ENCODE results near the gene CRTAP.
"Not testable (repeated sequence)": the region's sequence is repeated elsewhere in the genome, so short reads cannot be mapped to it uniquely, and the experiment has no call there.

The CRTAP gene

GRCh38 chr3:33075995-33076394, 37.8 kb upstream of the CRTAP start:
- H3K4me3 ChIP-seq (replicated peaks; ENCODE audit: low read depth, low read length), result no peak overlapping the region
- DNase-seq (ENCODE audit: low read depth), result peak; percentile 34
- no peak for TF ChIP-seq CTCF (IDR thresholded peaks at IDR 0.05; ENCODE audit: low read length, missing control alignments)

- no peak overlapping the region for H3K4me3 ChIP-seq (replicated peaks; ENCODE audit: low read depth, low read length)
- no peak for DNase-seq (ENCODE audit: low read depth)
- TF ChIP-seq CTCF (IDR thresholded peaks at IDR 0.05; ENCODE audit: low read length, missing control alignments), result no peak
Measured at GRCh38 chr3:33076952-33077351, 36.9 kb upstream of the CRTAP start.

- no peak overlapping the region for H3K4me3 ChIP-seq (replicated peaks; ENCODE audit: low read depth, low read length)
- no peak for DNase-seq (ENCODE audit: low read depth)
- TF ChIP-seq CTCF (IDR thresholded peaks at IDR 0.05; ENCODE audit: low read length, missing control alignments), result no peak
Measured at GRCh38 chr3:33077976-33078375, 35.8 kb upstream of the CRTAP start.

GRCh38 chr3:33079813-33080212, 34.0 kb upstream of the CRTAP start:
- DNase-seq (ENCODE audit: low read depth); H3K4me3 ChIP-seq (replicated peaks; ENCODE audit: low read depth, low read length): not testable (repeated sequence)

- DNase-seq (ENCODE audit: low read depth), result no peak
- no peak for TF ChIP-seq CTCF (IDR thresholded peaks at IDR 0.05; ENCODE audit: low read length, missing control alignments)
- no peak overlapping the region for H3K4me3 ChIP-seq (replicated peaks; ENCODE audit: low read depth, low read length)
Measured at GRCh38 chr3:33081812-33082211, 32.0 kb upstream of the CRTAP start.

GRCh38 chr3:33083958-33084357, 29.9 kb upstream of the CRTAP start:
- TF ChIP-seq CTCF (IDR thresholded peaks at IDR 0.05; ENCODE audit: low read length, missing control alignments), result no peak
- H3K4me3 ChIP-seq (replicated peaks; ENCODE audit: low read depth, low read length), result no peak overlapping the region
- no peak for DNase-seq (ENCODE audit: low read depth)

- TF ChIP-seq CTCF (IDR thresholded peaks at IDR 0.05; ENCODE audit: low read length, missing control alignments), result no peak
- no peak for DNase-seq (ENCODE audit: low read depth)
- no peak overlapping the region for H3K4me3 ChIP-seq (replicated peaks; ENCODE audit: low read depth, low read length)
Measured at GRCh38 chr3:33088691-33089090, 25.1 kb upstream of the CRTAP start.

GRCh38 chr3:33089515-33089914, 24.3 kb upstream of the CRTAP start:
- H3K4me3 ChIP-seq (replicated peaks; ENCODE audit: low read depth, low read length), result no peak overlapping the region
- no peak for TF ChIP-seq CTCF (IDR thresholded peaks at IDR 0.05; ENCODE audit: low read length, missing control alignments)
- no peak for DNase-seq (ENCODE audit: low read depth)
